IMR-90 (cell line): Measurements from ENCODE around the gene SSBP2. TPM values are rescaled to one million over a fixed set of nuclear protein-coding genes. Genes with fewer than 3 reads are reported as not detected.

Source experiments
- ATAC-seq: fragments of 200-7000 bp; cut with Tn5 transposase; 2 replicates; pipeline ENCODE4 v1.9.1; 2020; ENCODE audit warnings: low read depth, mild to moderate bottlenecking, moderate library complexity
- BruUV-seq: library from RNA; stranded (reverse); fragments of 400-500 nt; replicated peaks from 2 replicates; lab custom pipeline; 2021; lab: Mats Ljungman, UMichigan
- CTCF ChIA-PET: fragments of 300-600 bp; formaldehyde crosslinking; extraction: SDS; loops from one replicate; lab custom pipeline; 2021; ENCODE audit warnings: antibody characterized with exemption; lab: Yijun Ruan, JAX
- POLR2A ChIA-PET: fragments of 300-600 bp; sonication (Branson Sonifier 250); formaldehyde crosslinking; loops from one replicate; lab custom pipeline; 2022; ENCODE audit warnings: antibody characterized with exemption; ENCODE audit not compliant: unreplicated experiment; lab: Charles Lee
- DNase-seq: peaks from one replicate; pipeline ENCODE4 v3.0.0; 2013
- H2AFZ ChIP-seq: replicated peaks from 2 replicates; pipeline ENCODE3; 2013; ENCODE audit warnings: low read length, mild to moderate bottlenecking; ENCODE audit not compliant: poor library complexity
- H2AK5ac ChIP-seq: 2 replicates; pipeline ENCODE4 v1.6.1; 2013; ENCODE audit warnings: low read depth, low read length, inconsistent platforms
- H2AK9ac ChIP-seq: replicated peaks from 2 replicates; pipeline ENCODE3; 2013; ENCODE audit warnings: mild to moderate bottlenecking, low read depth, low read length, moderate library complexity; ENCODE audit not compliant: poor library complexity
- H2BK120ac ChIP-seq: 2 replicates; pipeline ENCODE4 v1.6.1; 2013; ENCODE audit warnings: low read depth, low read length, inconsistent platforms
- H2BK15ac ChIP-seq: 3 replicates; pipeline ENCODE4 v1.6.1; 2013; ENCODE audit warnings: low read depth, low read length, inconsistent platforms
- H2BK20ac ChIP-seq: 2 replicates; pipeline ENCODE4 v1.6.1; 2013; ENCODE audit warnings: low read depth, mild to moderate bottlenecking, inconsistent platforms, low read length, moderate library complexity
- H2BK5ac ChIP-seq: 2 replicates; pipeline ENCODE4 v1.6.1; 2013; ENCODE audit warnings: mild to moderate bottlenecking, low read depth, low read length, inconsistent platforms; ENCODE audit not compliant: poor library complexity, severe bottlenecking
- H3K14ac ChIP-seq: replicated peaks from 2 replicates; pipeline ENCODE4 v1.6.1; 2013; ENCODE audit warnings: low read depth, low read length, inconsistent platforms
- H3K18ac ChIP-seq: 2 replicates; pipeline ENCODE4 v1.6.1; 2013; ENCODE audit warnings: low read depth, low read length, control low read depth
- H3K23ac ChIP-seq: 2 replicates; pipeline ENCODE4 v1.6.1; 2013; ENCODE audit warnings: low read depth, low read length, inconsistent platforms
- H3K27ac ChIP-seq: 2 replicates; pipeline ENCODE4 v1.5.1; 2013; ENCODE audit warnings: mild to moderate bottlenecking, control low read depth, low read length; ENCODE audit not compliant: insufficient read depth
- H3K27me3 ChIP-seq: 2 replicates; pipeline ENCODE4 v1.6.1; 2013; ENCODE audit warnings: low read length; ENCODE audit not compliant: control insufficient read depth, insufficient read depth
- H3K36me3 ChIP-seq: 2 replicates; pipeline ENCODE4 v1.6.1; 2013; ENCODE audit warnings: low read length, mixed read lengths; ENCODE audit not compliant: control insufficient read depth, insufficient read depth
- H3K4ac ChIP-seq: 2 replicates; pipeline ENCODE4 v1.6.1; 2013; ENCODE audit warnings: low read depth, low read length, inconsistent platforms
- H3K4me1 ChIP-seq: 2 replicates; pipeline ENCODE4 v1.6.1; 2013; ENCODE audit warnings: low read length, mixed read lengths; ENCODE audit not compliant: control insufficient read depth, insufficient read depth
- H3K4me2 ChIP-seq: 2 replicates; pipeline ENCODE4 v1.6.1; 2013; ENCODE audit warnings: low read depth, mild to moderate bottlenecking, control low read depth, low read length, moderate library complexity
- H3K4me3 ChIP-seq: 2 replicates; pipeline ENCODE4 v1.5.1; 2013; ENCODE audit warnings: low read depth, mild to moderate bottlenecking, control low read depth, low read length, moderate library complexity; ENCODE audit not compliant: insufficient read depth
- H3K56ac ChIP-seq: 2 replicates; pipeline ENCODE4 v1.6.1; 2013; ENCODE audit warnings: low read length, inconsistent platforms; ENCODE audit not compliant: insufficient read depth; ENCODE audit errors: extremely low read depth
- H3K79me1 ChIP-seq, 2 experiments: 2 replicates each; pipeline ENCODE4 v1.6.1; 2013; ENCODE audit warnings: low read length in 2 of 2, inconsistent platforms in 1 of 2, low read depth in 1 of 2
- H3K9ac ChIP-seq: 2 replicates; pipeline ENCODE4 v1.6.1; 2013; ENCODE audit warnings: low read depth, low read length, control low read depth
- H3K9me1 ChIP-seq: 2 replicates; pipeline ENCODE4 v1.6.1; 2013; ENCODE audit warnings: low read length, inconsistent platforms; ENCODE audit not compliant: insufficient read depth
- H3K9me3 ChIP-seq: 2 replicates; pipeline ENCODE4 v1.6.1; 2013; ENCODE audit warnings: low read length; ENCODE audit not compliant: control insufficient read depth, insufficient read depth
- H4K20me1 ChIP-seq: 2 replicates; pipeline ENCODE4 v1.6.1; 2013; ENCODE audit warnings: low read length, inconsistent platforms; ENCODE audit not compliant: insufficient read depth
- H4K5ac ChIP-seq: 2 replicates; pipeline ENCODE4 v1.6.1; 2013; ENCODE audit warnings: mild to moderate bottlenecking, low read depth, low read length, control low read depth
- H4K8ac ChIP-seq, 2 experiments: 2 replicates each; pipeline ENCODE4 v1.6.1; 2013; ENCODE audit warnings: low read depth in 2 of 2, low read length in 2 of 2, control low read depth in 1 of 2, inconsistent platforms in 1 of 2
- H4K91ac ChIP-seq: 2 replicates; pipeline ENCODE4 v1.6.1; 2013; ENCODE audit warnings: low read depth, low read length, inconsistent platforms; ENCODE audit not compliant: insufficient read depth
- BHLHE40 ChIP-seq: fragments of 150-350 bp; IDR thresholded peaks from 2 replicates; pipeline ENCODE4 v1.6.1; 2016; ENCODE audit warnings: mild to moderate bottlenecking, low read depth, low read length
- CEBPB ChIP-seq: IDR thresholded peaks from 2 replicates; pipeline ENCODE4 v1.6.1; 2012; ENCODE audit warnings: low read depth, low read length, improper control_type of control experiment
- CHD1 ChIP-seq: IDR thresholded peaks from 2 replicates; pipeline ENCODE4 v1.6.1; 2012; ENCODE audit warnings: low read depth, low read length, improper control_type of control experiment
- CTCF ChIP-seq: conservative IDR thresholded peaks from 2 replicates; pipeline ENCODE4 v1.5.1; 2012; ENCODE audit warnings: mild to moderate bottlenecking, low read depth, low read length, improper control_type of control experiment
- ELK1 ChIP-seq: fragments of 150-350 bp; IDR thresholded peaks from 2 replicates; pipeline ENCODE4 v1.6.1; 2016; ENCODE audit warnings: low read depth, mild to moderate bottlenecking, low read length, moderate library complexity, borderline replicate concordance
- FOS ChIP-seq: fragments of 150-350 bp; IDR thresholded peaks from 2 replicates; pipeline ENCODE4 v1.6.1; 2016; ENCODE audit warnings: low read depth, low read length
- MAFK ChIP-seq: IDR thresholded peaks from 2 replicates; pipeline ENCODE4 v1.6.1; 2012; ENCODE audit warnings: low read depth, low read length, improper control_type of control experiment
- MAZ ChIP-seq: IDR thresholded peaks from 2 replicates; pipeline ENCODE4 v1.6.1; 2012; ENCODE audit warnings: low read depth, mild to moderate bottlenecking, low read length, improper control_type of control experiment, moderate library complexity, borderline replicate concordance
- MXI1 ChIP-seq: IDR thresholded peaks from 2 replicates; pipeline ENCODE4 v1.6.1; 2012; ENCODE audit warnings: low read depth, mild to moderate bottlenecking, low read length, moderate library complexity, borderline replicate concordance
- NFE2L2 ChIP-seq: fragments of 150-350 bp; IDR thresholded peaks from 2 replicates; pipeline ENCODE4 v1.6.1; 2016; ENCODE audit warnings: low read depth, mild to moderate bottlenecking, low read length
- POLR2A ChIP-seq: IDR thresholded peaks from 2 replicates; pipeline ENCODE4 v1.6.1; 2012; ENCODE audit warnings: mild to moderate bottlenecking, low read depth, low read length
- RAD21 ChIP-seq: IDR thresholded peaks from 2 replicates; pipeline ENCODE4 v1.6.1; 2012; ENCODE audit warnings: low read length, improper control_type of control experiment
- RCOR1 ChIP-seq: IDR thresholded peaks from 2 replicates; pipeline ENCODE4 v1.6.1; 2012; ENCODE audit warnings: mild to moderate bottlenecking, low read length, improper control_type of control experiment; ENCODE audit not compliant: insufficient replicate concordance
- RFX5 ChIP-seq: IDR thresholded peaks from 2 replicates; pipeline ENCODE4 v1.8.0; 2012; ENCODE audit warnings: low read depth, mild to moderate bottlenecking, low read length, moderate library complexity
- SMC3 ChIP-seq: fragments of 150-350 bp; IDR thresholded peaks from 2 replicates; pipeline ENCODE4 v1.6.1; 2016; ENCODE audit warnings: low read depth, mild to moderate bottlenecking, antibody characterized with exemption, low read length, moderate library complexity
- USF2 ChIP-seq: fragments of 150-350 bp; IDR thresholded peaks from 2 replicates; pipeline ENCODE4 v1.6.1; 2017; ENCODE audit warnings: mild to moderate bottlenecking, antibody characterized with exemption, low read length, low read depth
- WGBS, 2 experiments: methylation state at CpG; one replicate each; pipeline versions ENCODE4 v1.1.5 to v1.1.7; 2013; ENCODE audit warnings: missing lambda C conversion rate in 2 of 2; ENCODE audit not compliant: insufficient read length in 1 of 2; ENCODE audit errors: extremely low coverage in 2 of 2; 5-methylcytosine and 5-hydroxymethylcytosine counted together
- dilution Hi-C: fragments of 300-500 bp; cut with HindIII; formaldehyde crosslinking; loops from one replicate; pipeline ENCODE4 v1.14.3; 2018; ENCODE audit warnings: low sequenced_read_pairs; ENCODE audit not compliant: unreplicated experiment
- in situ Hi-C: fragments of 300-500 bp; cut with MboI; formaldehyde crosslinking; loops from 3 replicates; pipeline ENCODE4 v1.14.3; 2019; ENCODE audit warnings: low sequenced_read_pairs, inconsistent platforms, mixed read lengths
- intact Hi-C: fragments of 100-400 bp; cut with micrococcal nuclease; formaldehyde crosslinking; loops from 2 replicates; pipeline ENCODE4 v1.10.0; 2022
- polyA plus RNA-seq, 3 experiments: library from polyadenylated mRNA; depleted of rRNA; stranded (reverse); fragments of >200 nt; gene quantifications; 2 replicates each; pipeline ENCODE4 v1.2.3, GENCODE V29; 2012; ENCODE audit warnings: low replicate concordance in 1 of 3
- total RNA-seq: library from RNA; depleted of rRNA; stranded (reverse); fragments of >200 nt; gene quantifications from 2 replicates; pipeline ENCODE4 v1.2.3, GENCODE V29; 2012

Gene SSBP2
- total and polyA plus RNA-seq, 2 of the 4 experiments (the other 2 are of a cell fraction), result 38.4 to 42.7 TPM

GRCh38 chr5:81748556-81748955, 2.3 kb downstream of the SSBP2 start:
- no peak overlapping the region for H3K4me2 ChIP-seq
- no peaks in the 10 kb centered on the region for H3K9me3 ChIP-seq
- H3K9ac ChIP-seq, result no peak overlapping the region
- H3K36me3 ChIP-seq, result no peaks in the 10 kb centered on the region
- H3K27ac ChIP-seq, result no peak overlapping the region
- dilution Hi-C loops (no loop called here), in situ Hi-C loops (loop anchor here (5.0 kb wide), 1 partner anchor 241 kb away; no protein-coding TSS in a partner anchor), intact Hi-C loops (loop anchor here (5.0 kb wide), 1 partner anchor 121 kb away; no protein-coding TSS in a partner anchor)
- DNase-seq (no peak), ATAC-seq (no peak)
- CTCF ChIA-PET, result no interaction called here
- peaks cover 8 to 20% of the 10 kb centered on the region in 2 experiments for H3K79me1 ChIP-seq
- POLR2A ChIA-PET, result no interaction called here
- H2AFZ ChIP-seq, result no peak overlapping the region
- no peak overlapping the region for H2BK120ac ChIP-seq
- WGBS, 2 experiments, result no CpG with 5 or more reads among the region's 3 CpGs
- no peak overlapping the region for H2AK9ac ChIP-seq
- no peak overlapping the region for H2BK5ac ChIP-seq
- no TSS peak for BruUV-seq
- TF ChIP-seq MAZ, result no peak
- no peak for TF ChIP-seq USF2
- TF ChIP-seq NFE2L2, result no peak
- no peak for TF ChIP-seq MXI1
- no peak for TF ChIP-seq RAD21
- no peak for TF ChIP-seq CTCF
- TF ChIP-seq FOS, result no peak
- no peak for TF ChIP-seq RCOR1
- TF ChIP-seq CEBPB, result no peak
- no peak for TF ChIP-seq CHD1
- no peak for TF ChIP-seq MAFK
- TF ChIP-seq SMC3, result no peak
- no peak for TF ChIP-seq POLR2A
- TF ChIP-seq RFX5, result no peak
- TF ChIP-seq ELK1, result no peak
- TF ChIP-seq BHLHE40, result no peak
- no peak overlapping the region for H2AK5ac ChIP-seq
- H4K8ac ChIP-seq, result no peak overlapping the region
- no peak overlapping the region for H3K4ac ChIP-seq
- H4K91ac ChIP-seq, result no peak overlapping the region
- no peak overlapping the region for H2BK15ac ChIP-seq
- H3K56ac ChIP-seq, result no peak overlapping the region
- H3K4me1 ChIP-seq, result peaks cover 4% of the 10 kb centered on the region
- H3K4me3 ChIP-seq, result no peak overlapping the region
- no peak overlapping the region for H2BK20ac ChIP-seq
- H3K9me1 ChIP-seq, result peaks cover 5% of the 10 kb centered on the region
- no peak overlapping the region for H3K14ac ChIP-seq
- no peak overlapping the region for H3K18ac ChIP-seq
- no peaks in the 10 kb centered on the region for H3K27me3 ChIP-seq
- H3K23ac ChIP-seq, result no peak overlapping the region
- no peak overlapping the region for H4K5ac ChIP-seq
- no peaks in the 10 kb centered on the region for H4K20me1 ChIP-seq
